HT-29 (cell line): ENCODE results near the gene SP3. TPM values are rescaled to one million over a fixed set of nuclear protein-coding genes. Genes with fewer than 3 reads are reported as not detected.
"Not testable (repeated sequence)": the region's sequence is repeated elsewhere in the genome, so short reads cannot be mapped to it uniquely, and the experiment has no call there.

ENCODE experiments used
- DNase-seq: peaks from one replicate; pipeline ENCODE4 v3.0.0-alpha.2; 2015; ENCODE audit warnings: low spot score
- total RNA-seq: library from RNA; depleted of rRNA; stranded (reverse); fragments of >200 nt; shearing (Covaris generic); gene quantifications from 2 replicates; pipeline ENCODE4 v1.2.3, GENCODE V29; 2014

Gene SP3
- total RNA-seq, 1 experiment from 2014 or later, result 102 TPM

- no peak for DNase-seq
These were observed 73.7 kb downstream of the SP3 start for GRCh38 chr2:173891315-173892037.

DNA sequence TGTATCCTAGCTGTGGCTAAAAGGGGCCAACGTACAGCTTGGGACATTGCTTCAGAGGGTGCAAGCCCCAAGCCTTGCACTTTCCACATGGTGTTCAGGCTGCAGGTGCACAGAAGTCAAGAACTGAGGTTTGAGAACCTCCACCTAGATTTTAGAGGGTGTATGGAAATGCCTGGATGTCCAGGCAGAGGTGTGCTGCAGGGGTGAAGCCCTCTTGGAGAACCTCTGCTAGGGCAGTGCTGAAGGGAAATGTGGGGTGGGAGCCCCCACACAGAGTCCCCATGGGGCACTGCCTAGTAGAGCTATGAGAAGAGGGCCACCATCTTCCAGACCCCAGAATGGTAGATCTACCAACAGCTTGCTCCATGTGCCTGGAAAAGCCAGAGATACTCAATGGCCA lies 75.7 kb downstream of the SP3 start:
- not testable (repeated sequence) for DNase-seq

GRCh38 chr2:173886613-173887012 lies 78.6 kb downstream of the SP3 start:
- no peak for DNase-seq

GRCh38 chr2:173884025-173884802 lies 81.0 kb downstream of the SP3 start:
- DNase-seq, result peak; percentile 78

- no peak for DNase-seq
These were observed 83.3 kb downstream of the SP3 start for GRCh38 chr2:173881886-173882285.

DNA sequence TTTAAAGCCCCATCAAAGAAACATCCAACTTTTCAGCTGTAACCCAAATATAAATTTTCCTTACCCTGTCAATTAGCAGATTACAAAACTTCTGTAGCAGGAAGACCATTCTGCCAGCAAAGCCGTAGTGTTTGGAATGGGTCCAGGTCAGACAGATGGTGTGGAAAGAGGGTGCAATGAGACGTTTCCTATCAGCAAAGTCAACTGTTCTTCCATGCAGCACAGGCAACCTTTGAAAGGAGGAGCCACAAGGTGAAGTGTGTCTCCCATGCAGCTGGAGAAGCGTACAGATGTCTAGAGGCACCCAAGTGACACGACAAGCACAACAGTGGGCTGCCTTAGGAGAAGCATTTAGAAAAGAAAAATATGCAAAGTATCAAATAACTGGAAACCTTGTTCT lies 83.7 kb downstream of the SP3 start:
- no peak for DNase-seq

- no peak for DNase-seq
These were observed 84.6 kb downstream of the SP3 start for GRCh38 chr2:173880561-173880960.

DNA sequence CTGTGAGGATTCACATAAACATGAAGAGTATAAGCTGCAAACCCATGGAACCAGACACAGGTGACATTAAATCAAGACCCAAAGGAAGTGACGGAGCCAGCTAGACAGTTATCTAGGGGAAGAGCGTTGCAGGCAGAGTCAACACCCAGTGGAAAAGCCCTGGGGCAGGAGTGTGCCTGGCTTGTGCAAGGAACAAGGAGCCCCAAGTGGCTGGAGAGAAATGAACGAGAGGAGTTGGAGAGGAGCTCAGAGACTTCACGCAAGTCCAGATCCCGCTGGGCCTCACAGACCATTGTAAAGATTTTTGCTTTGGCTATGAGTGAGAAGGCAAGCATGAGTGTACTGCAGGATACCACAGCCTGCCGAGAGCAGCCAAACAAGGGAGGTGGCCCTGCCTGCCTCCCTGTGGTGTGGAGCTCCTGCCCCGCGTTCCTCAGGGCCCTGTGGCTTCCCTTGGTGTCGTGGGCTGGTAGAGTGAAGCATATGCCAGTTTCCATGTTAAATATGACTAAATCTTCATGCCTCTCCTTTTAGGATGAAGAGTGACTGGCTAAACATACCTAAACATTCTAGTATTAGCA lies 88.2 kb downstream of the SP3 start:
- DNase-seq, result no peak

DNA sequence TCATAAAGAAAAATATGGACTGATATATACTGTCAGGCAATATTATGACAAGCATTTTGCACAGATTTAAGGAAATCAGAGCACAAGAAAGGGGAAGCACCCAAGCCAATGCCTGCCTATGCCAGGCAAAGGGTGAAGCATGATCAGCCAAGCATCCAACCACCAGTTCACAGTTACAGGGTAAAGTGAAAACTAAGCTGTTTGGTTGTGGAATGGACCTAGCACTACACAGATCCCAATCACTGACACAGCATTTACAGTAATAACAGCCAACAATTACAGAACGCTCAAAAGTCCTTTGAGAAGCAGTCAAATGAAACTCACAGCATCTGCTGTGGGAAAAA lies 90.3 kb downstream of the SP3 start:
- no peak for DNase-seq

GRCh38 chr2:173874003-173874893 lies 90.9 kb downstream of the SP3 start:
- DNase-seq, result no peak

DNA sequence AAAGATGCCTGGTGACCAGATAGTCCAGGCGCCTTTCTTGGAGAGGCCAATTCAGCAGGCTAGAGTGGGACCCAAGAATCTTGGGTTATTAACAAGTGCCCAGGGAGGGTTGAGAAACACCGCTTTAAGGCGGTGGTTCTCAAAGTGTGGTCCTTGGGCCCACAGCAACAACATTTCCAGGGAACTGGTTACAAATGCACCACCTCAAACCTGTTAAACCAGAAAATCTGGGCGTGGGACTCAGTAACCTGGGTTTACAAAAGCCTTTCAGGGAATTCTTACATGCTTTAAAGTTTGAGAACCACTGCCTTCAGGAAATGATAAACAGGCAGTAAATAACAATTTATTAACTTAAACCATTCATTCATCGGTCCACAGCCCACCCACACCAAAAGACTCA lies 92.5 kb downstream of the SP3 start:
- peak; percentile 86 for DNase-seq

- no peak for DNase-seq
These were observed 95.6 kb downstream of the SP3 start for GRCh38 chr2:173869244-173870229.

GRCh38 chr2:173868406-173868805 lies 96.8 kb downstream of the SP3 start:
- no peak for DNase-seq

GRCh38 chr2:173866874-173867618 lies 98.1 kb downstream of the SP3 start:
- DNase-seq, result no peak

DNA sequence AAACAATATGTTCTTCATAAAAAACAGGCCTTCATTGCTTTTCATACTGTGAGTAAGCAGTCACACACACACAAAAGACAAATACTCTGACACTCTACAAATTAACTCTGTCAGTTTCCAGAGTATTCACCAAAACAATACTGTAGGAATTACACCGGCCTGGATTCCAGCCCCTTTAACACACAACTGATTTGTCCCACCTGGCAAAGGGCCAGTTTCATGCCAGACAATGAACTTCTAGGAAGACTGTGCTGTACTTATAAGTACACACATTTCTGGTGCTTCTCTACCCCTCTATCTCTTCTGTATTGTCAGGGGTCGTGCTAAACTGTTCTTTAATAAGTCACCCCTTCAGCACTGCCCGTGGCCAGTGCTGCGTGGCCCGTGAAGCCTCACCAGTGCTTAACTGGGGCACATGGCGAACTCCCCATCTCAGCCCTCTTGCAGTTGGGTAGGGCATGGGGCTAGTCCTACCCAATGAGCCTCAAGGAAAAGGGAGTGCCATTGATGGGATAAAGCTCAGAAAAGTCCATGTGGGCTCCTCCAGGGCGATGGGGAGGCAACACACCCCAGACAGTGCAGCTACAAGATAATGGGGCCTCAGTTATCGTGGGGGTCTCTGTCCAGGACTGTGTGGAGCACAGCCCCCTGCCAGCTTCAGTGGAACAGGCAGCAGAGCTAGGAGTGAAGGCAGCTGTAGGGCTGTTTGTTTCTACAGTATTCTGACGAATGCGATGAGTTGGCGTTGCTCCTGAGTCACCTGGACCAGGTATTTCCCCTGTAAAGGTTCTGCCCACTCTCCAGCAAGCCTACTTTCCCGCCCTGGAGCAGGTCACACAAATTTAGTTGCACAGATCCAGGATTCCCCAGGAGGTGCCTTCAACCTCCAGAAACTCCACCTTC lies 99.0 kb downstream of the SP3 start:
- no peak for DNase-seq

DNA sequence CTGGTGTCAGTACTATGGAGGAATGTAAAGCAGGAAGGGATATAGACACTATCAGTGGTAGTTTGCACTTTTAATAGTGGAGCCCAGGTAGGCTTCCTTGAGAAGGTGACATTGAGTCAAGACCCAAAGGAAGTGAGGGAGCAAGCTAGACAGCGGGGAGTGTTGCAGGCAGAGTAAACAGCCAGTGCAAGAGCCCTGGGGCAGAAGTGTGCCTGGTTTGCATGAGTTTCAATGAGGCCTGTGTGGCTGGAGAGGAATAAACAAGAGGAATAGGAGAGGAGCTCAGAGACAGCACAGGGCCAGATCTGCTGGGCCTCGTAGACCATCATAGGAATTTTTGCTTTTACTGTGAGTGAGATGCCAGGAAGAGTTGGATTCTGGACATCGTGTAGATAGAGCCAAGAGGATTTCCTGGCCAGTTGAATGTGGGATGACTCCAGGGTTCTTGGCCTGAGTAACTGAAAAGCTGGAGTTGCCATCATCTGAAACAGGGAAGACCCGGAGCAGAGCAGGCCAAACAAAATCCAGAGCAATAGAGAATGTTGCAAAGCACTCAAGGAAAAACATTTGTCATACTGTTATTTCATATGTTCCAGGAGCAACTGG lies 102.5 kb downstream of the SP3 start:
- DNase-seq, result no peak

- DNase-seq, result no peak
These were observed 104.6 kb downstream of the SP3 start for GRCh38 chr2:173860566-173860965.

GRCh38 chr2:173860082-173860481 lies 105.1 kb downstream of the SP3 start:
- no peak for DNase-seq
